SK-N-SH (cell line): ENCODE measurements around the gene PTPRS.

Experiments used
- CHD2 ChIP-seq: fragments of 150-350 bp; IDR thresholded peaks from 2 replicates; pipeline ENCODE4 v1.6.1; 2018; ENCODE audit warnings: low read length; ENCODE audit not compliant: partially characterized antibody
- FOXM1 ChIP-seq: IDR thresholded peaks from 2 replicates; pipeline ENCODE4 v1.4.0; 2012; ENCODE audit warnings: low read depth, mild to moderate bottlenecking
- TF ChIP-seq, protein P1 (sequence below): fragments of 200-600 bp; sonication (generic); IDR thresholded peaks from 2 replicates; pipeline ENCODE4 v1.6.1; 2017; ENCODE audit warnings: antibody characterized with exemption, mild to moderate bottlenecking, moderate library complexity

DNA sequence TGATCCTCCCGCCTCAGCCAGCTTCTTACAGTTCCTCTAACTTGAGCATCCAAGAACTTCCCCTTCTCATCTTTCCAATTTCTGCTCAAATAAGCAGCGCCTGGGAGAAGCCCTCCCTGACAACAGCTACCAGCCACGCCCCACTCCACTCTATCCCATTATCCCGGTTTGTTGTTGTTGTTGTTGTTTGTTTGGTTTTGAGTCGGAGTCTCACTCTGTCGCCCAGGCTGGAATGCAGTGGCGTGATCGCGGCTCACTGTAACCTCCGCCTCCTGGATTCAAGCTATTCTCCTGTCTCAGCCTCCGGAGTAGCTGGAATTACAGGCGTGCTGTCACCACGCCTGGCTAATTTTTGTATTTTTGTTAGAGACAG is 822 bp upstream of the PTPRS start:
- TF ChIP-seq, protein P1, sequence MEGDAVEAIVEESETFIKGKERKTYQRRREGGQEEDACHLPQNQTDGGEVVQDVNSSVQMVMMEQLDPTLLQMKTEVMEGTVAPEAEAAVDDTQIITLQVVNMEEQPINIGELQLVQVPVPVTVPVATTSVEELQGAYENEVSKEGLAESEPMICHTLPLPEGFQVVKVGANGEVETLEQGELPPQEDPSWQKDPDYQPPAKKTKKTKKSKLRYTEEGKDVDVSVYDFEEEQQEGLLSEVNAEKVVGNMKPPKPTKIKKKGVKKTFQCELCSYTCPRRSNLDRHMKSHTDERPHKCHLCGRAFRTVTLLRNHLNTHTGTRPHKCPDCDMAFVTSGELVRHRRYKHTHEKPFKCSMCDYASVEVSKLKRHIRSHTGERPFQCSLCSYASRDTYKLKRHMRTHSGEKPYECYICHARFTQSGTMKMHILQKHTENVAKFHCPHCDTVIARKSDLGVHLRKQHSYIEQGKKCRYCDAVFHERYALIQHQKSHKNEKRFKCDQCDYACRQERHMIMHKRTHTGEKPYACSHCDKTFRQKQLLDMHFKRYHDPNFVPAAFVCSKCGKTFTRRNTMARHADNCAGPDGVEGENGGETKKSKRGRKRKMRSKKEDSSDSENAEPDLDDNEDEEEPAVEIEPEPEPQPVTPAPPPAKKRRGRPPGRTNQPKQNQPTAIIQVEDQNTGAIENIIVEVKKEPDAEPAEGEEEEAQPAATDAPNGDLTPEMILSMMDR, result no peak
- TF ChIP-seq FOXM1 (no peak), CHD2 (no peak)
